ENCODE data around the gene HLA-DPA1.

- TF ChIP-seq EZH2 (IDR thresholded peaks at IDR 0.05; ENCODE audit: insufficient read depth, poor library complexity, severe bottlenecking) (no peak), EZH2phosphoT487 (IDR thresholded peaks at IDR 0.05; ENCODE audit: insufficient read depth, low read depth) (no peak)
Observed at GRCh38 chr6:33070909-33071308, 2.5 kb downstream of the HLA-DPA1 start.
